GM18873 (cell line): ENCODE measurements around the gene TPBGL.

Experiments used
- ATAC-seq: cut with Tn5 transposase; IDR thresholded peaks from one replicate; pipeline ENCODE4 v1.9.1; 2021; ENCODE audit warnings: mild to moderate bottlenecking, moderate library complexity, moderate number of reproducible peaks; ENCODE audit not compliant: unreplicated experiment, low FRiP score

The TPBGL gene

DNA sequence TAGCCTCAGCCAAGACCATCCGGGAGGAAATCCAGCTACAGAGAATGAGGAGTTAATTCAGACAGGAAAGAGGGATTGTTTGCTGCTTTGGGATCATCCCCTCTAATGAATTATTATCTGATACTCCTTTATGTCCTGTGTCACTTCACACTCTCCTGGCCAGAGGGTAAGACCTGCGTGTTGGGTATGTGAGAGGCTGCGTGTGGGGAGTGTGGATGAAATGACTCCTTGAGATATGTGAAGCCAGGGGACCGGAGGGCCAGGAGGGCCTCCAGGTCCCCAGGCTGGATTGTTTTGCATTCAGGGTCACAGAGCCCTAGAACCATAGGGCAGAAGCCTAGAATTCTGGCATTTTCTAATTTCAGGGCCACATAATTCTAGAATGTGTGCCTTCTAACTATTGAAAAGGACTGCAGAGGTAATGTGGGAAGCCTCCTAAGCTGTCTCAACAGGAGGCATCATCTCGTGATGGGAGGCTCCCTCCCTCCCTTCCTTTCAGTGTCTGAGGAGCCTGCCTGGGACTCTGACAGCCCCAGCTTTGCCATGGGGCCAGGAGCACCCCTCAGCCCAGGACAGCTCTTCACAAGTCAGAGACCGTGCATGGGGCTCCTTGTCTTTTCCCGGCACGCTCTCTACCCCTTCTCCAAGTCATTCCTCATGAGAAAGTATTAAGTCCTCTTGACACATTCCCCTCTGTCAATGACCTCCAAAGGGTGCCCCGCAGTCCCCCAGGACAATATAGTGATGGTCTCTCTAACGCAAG lies 3.7 kb downstream of the TPBGL start:
- ATAC-seq = no peak

- no peak for ATAC-seq
Measured at GRCh38 chr11:75245356-75246005, 4.9 kb downstream of the TPBGL start.

- no peak for ATAC-seq
Measured at GRCh38 chr11:75246006-75246670, 5.6 kb downstream of the TPBGL start.

DNA sequence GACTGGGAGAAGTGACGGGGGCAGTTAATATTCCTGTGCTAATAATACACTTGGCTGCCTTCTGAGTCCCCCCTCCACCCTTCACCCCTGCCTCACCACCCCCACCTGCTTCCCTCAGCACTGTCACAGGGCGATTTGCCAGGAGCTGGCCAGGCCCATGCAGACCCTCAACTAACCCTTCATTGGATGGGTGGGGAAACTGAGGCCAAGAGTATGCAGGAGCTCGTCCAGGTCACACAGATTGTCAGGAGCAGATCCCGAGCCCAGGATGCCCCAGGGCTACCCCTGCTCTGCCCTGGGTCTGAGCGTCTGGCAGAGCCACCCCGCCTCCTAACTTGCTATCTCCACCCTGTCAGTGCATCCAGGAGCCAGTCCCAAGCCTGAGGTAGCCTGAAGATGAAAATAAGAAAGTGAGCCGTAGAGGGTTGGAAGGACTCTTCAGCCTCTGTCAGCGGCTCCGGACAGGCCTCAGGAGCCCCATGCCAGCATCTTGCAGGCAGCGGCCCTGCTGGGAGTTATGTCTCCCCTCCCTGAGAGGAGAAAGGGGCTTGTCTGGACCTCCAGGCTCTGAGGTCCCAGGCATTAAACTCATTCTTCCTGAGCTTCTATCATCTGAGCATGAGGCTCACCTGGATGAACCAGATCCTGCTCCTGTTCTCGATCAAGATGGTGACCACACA lies 6.2 kb downstream of the TPBGL start:
- ATAC-seq = no peak

GRCh38 chr11:75248924-75249256 lies 8.3 kb downstream of the TPBGL start:
- ATAC-seq = no peak

GRCh38 chr11:75249704-75250103 lies 9.1 kb downstream of the TPBGL start:
- no peak for ATAC-seq

- no peak for ATAC-seq
Measured at GRCh38 chr11:75254326-75254725, 13.8 kb downstream of the TPBGL start.

- no peak for ATAC-seq
Measured at GRCh38 chr11:75260396-75261170, 20.0 kb downstream of the TPBGL start.

- ATAC-seq = no peak
Measured at GRCh38 chr11:75261902-75262361, 21.4 kb downstream of the TPBGL start.

DNA sequence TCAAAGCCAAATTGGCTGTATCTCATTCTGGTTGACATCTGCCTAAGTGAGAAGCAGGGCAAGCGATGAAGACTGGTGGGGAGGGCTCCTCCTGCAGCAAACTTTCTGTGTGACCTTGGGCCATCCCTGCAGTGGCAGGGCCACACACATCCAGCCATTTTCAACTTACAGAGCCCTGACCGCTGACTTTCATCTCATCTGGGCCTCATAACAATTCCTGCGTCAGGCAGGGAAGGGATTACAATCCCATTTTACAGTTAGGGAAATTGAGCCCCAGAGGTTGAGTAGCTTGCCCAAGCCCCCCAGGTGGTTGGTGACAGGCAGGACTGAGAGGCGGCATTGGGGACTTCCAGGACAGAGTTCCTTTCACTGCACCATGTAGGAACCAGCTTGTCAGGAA lies 21.9 kb downstream of the TPBGL start:
- ATAC-seq = no peak

DNA sequence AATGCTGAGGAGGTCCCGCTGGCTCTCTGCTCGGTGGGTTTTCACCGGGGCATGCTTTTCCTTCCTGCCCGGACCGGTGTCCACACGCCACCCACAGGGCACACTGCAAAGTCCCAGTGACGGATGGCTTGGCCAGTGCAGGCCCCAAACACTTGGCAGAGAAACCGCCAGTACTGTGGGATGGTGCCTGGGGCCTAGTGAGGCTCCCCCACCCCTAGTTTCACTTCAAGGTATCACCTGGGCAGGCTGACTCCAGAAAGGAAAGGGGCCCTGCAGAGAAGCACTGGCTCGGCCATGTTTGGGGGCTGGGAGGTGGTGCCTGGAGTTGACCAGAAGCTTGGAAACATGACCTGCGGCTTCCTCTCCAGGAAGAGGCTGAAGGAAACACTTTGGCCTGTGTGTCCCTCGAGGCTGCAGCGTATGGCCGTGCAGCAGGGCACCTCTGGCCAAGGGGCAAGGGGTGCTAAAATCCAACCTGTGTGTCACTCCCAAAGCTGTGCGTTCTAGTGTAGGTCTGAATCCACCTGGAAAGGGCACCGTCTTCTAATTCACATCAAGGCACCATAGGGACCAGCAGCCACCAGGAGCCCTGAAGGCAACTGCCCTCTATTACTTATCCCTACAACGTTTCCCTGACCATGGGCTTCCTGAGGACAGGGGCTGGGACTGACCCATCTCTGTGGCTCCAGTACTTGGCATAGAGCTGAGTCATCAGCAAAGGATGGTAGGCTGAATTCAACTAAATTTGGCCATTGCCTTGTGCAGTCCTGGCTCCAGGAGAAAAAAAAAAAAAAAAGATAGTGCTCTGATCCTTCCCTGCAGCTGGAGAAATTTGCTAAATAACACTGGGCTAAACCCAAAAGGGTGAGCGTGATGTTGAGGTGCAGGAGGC lies 22.6 kb downstream of the TPBGL start:
- no peak for ATAC-seq

GRCh38 chr11:75263944-75264349 lies 23.4 kb downstream of the TPBGL start:
- no peak for ATAC-seq

- no peak for ATAC-seq
Measured at GRCh38 chr11:75264356-75264755, 23.8 kb downstream of the TPBGL start.

DNA sequence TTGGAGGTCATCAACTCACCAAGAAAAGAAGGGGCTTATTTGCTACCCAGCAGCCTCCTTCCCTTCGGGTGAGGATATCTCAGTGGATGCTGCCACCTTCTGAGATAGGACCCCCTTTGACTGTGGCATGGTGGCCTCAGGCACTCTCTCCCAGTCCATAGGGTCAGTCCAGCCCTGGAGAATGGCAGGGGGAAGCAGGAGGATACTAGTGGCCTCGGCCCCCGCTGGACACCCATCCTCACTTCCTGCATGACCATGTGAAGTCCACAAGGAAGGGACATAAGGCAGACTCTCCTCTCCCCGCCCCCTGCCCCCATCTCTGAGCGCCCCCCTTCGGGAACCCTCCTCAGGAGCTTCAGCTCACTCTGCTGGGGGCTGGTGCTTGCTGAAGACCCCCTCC lies 24.4 kb downstream of the TPBGL start:
- no peak for ATAC-seq

- no peak for ATAC-seq
Measured at GRCh38 chr11:75265851-75266531, 25.4 kb downstream of the TPBGL start.

- no peak for ATAC-seq
Measured at GRCh38 chr11:75267171-75267970, 26.8 kb downstream of the TPBGL start.

GRCh38 chr11:75268626-75269366 lies 28.2 kb downstream of the TPBGL start:
- no peak for ATAC-seq

DNA sequence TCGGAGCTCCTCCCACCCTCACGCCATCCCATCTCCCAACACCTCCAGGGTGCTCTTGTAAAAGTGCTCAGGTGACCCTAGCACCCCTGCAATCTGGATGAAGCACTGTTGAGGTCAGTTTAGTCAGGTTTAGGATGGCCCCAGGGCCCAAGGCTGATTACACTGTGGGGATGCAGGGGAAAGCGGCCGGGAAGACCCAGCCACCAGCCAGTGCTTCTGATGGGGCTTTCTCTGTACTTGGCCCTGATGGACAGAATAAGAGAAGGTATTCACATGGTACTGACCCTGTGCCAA lies 28.7 kb downstream of the TPBGL start:
- ATAC-seq = no peak
